Activated naive CD4-positive, alpha-beta T cell (primary cell): ENCODE data around the gene CCDC57.
A peak's percentile ranks its signal among the peaks of the same experiment; 100 is the strongest.

ENCODE experiments used
- DNase-seq, 4 experiments: peaks; one replicate each; lab custom pipeline; 2025; lab: John Stamatoyannopoulos, UW

CCDC57 gene

DNA sequence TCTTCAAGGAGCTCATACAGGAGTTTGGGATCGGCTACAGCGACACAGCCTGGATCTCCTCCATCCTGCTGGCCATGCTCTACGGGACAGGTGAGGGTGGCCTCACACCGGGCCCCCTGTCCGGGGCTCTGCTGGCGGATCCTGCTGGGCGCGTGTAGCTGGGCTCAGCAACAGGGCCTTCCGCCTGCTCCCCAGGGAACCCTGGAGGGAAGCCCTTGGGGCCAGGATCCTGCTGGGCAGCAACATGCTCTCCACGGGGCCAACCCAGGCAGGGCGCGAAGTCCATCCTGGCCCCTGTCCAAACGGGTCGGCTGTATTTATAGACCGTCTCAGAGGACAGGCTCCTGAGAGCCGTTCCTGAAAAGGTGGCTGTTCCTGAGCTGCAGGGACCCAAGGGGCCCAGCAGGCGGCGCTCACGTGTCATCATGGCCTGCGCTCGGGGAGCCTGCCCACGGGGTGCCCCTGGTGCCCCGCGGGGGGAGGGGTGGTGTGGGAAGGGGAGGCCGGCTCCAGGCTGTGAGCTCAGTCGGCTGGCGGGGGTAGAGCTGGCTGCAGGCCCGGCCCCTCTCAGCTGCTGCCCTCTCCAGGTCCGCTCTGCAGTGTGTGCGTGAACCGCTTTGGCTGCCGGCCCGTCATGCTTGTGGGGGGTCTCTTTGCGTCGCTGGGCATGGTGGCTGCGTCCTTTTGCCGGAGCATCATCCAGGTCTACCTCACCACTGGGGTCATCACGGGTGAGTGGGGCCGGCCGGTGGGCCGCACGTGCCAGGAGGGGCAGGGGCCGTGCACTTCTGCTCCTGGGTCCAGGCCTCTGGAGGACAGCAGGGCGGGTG lies 23.7 kb upstream of the CCDC57 start:
- DNase-seq, result peak in 3 of 4 experiments; percentile 46 to 63 (median 49)

DNA sequence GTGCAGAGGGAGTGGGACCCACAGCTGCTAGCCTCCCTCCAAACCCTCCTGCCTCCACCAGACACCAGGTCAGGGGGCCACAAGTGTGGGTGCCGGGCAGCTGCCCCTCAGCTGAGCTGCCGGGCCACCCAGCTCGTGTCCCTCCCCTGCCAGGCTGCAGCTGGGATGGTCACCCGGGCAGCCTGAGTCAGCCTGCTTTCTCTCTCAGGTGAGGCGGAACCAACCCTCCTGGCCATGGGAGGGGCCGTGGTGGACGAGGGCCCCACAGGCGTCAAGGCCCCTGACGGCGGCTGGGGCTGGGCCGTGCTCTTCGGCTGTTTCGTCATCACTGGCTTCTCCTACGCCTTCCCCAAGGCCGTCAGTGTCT lies 23.1 kb upstream of the CCDC57 start:
- DNase-seq, result no peak

DNA sequence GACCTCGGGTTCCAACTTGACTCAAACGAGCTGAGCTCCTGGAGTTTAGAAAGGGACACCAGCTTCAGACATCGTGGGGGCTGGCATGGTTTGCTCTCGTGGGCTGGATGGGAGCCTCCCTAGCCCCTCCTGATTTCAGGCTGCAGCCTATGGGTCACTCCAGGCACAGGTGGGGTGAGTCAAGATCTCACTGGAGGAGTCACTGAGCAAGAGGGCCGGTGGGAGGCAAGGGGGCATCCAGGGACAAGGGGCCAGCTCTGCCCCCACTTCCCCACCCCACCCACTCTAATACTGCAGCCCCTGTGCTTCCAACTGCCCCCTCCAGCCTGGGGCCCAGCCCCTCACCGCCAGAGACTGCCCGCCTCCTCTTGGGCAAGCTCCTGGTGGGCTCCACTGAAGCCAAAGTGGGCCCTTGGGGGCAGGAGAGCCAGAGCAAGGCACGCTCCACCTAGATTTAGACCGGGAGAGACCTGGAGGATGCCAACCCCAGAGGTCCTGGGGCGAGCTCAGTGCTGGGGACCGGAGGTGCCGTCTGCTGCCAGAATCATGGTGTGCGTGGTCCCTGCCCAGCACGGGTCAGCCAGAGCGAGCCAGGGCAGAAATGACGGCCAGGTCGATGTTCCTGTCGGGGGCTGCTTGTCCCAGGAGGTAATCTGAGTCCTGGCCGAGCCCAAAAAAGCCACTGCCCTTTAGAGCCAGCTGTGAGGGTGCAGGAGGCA lies 22.6 kb upstream of the CCDC57 start:
- DNase-seq, result no peak

DNA sequence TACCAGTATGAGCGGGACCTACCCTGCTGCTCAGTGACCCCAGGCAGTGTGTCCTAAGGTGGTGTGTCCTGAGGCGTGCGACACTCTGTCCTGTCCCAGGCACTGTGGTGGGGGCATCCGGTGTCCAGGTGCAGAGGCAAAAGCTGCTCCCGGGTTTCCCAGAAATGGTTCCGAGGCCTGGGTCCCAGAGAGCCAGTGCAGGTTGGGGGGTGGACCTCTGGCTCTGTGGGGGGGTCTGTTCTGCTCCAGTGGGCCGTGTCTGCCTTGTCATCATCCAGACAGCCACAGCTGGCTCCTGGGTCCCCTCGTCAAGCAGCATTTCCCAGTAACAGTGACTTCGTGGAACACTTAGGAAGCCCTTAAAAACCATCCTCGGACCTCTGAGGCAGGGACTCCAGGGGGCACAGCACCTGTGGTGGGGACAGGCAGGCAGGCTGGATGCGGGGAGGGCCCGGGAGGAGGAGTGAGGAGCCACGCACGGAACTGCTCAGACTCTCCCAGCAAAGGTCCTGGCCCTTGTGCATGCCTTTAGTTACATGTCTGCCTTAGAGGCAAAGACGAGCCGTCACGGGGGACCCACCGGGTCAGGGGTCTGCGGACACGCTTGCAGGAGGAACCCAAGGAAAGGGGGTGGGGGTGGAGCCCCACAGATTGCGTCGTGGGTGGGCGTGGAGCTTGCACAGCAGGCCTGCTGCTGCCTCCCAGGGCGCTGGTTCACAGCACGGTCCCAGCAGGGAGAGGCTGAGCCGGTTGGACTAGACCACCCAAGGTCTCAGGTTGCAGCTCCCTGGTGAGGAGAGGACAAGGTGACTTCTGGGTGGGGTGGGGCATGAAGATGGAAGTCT lies 21.8 kb upstream of the CCDC57 start:
- DNase-seq, result no peak

DNA sequence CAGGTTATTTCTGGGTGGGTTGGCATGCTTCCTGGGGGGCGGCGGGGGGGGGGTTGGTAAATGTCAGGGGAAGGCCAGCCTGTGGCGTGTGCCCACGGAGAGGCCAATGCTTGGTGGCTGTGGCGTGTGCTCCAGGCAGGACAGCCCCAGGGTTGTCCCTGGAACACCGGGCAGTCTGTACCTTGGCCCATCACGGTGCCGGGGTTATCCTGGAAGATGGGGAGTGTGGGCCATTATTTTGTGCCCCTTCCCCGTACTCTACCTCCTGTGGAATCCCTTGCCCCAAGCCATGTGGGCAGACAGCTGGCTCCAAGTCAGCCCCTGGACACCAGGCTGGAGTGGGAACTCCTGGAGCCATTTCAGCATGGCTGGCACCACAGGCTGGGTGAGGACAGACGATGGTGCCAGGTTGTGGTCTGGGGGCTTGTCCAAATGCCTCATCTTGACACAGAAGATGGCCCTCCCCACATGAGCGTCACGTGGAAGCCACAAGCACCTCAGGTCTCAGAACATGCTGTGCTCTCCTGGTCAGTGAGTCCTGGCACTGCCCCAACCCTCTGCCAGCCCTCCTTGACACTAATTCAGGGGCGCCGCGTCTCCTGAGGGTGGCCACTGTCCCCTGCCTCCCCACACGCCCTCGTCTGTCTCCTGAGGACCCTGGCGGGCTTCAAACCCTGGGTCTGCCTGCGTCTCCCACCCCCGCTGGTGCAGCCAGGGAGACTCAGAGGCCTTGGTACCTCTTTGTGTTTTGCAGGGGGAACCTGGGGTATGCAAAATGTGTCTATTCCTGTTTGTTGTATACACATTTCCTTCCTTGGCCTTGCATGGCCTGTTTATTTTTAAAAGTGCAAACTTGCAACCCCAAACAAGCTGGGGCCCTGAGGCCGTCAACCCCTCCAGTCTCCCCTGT lies 20.5 kb upstream of the CCDC57 start:
- DNase-seq, result no peak

DNA sequence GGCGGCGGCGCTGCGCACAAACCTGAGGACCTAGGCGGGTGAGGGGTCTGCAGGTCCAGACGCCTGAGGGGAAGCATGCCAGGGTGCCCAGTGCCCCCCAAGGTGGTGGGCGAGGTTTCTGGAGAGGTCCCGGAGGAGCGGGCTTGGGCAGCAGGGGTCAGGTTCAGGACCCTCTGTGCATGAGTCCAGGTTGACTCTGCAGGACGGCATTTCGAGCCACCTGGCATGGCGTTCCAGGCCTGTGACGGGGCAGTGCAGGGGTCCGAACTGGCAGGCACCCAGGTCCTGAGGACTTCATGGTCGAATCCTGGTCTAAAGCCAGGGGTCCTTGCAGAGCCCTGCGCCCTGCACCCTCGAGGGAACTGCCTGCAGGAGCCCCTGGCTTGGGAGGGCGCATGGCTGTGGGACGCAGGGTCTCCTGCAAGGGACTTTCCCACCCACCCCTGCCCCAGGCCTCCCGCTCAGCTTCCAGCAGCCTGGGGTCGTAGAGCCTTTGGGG lies 19.7 kb upstream of the CCDC57 start:
- DNase-seq, result no peak

DNA sequence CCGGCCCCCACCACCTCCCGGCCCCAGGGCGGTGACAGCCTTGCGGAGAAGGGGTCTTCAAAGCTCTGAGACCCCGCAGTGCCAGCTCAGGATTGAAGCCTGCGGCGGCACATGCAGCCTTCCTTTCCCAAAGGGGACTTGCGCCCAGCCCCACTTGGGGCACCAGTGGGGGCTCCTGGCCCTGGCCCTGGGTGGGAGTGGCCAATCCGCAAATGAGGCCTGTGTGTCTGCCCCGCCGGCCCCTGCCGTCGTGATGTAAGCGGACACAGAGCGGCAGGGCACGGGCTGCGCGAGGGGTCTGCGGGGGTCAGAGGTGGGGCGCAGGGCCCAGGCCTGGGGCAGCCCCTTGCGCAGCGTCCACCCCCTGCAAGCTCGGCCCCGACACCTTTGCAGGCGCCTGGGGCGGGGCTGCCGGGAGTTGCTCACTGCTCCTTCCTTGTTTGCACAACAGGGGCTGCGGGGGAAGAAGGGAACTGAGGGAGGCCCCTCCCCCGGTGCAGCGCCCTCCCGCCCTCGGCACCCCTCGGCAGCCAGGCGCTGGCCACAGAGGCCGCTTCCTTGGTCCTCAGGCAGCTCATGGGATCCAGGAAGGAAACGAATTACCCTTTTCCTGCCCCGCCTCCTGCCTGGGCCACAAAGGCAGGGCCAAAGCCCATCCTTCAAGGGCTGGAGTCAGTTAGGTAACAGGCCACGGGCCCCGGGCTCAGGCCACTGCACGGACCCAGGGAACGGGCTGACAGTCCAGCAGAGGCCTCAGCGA lies 19.1 kb upstream of the CCDC57 start:
- DNase-seq, result peak in 1 of 4 experiments; percentile 23

DNA sequence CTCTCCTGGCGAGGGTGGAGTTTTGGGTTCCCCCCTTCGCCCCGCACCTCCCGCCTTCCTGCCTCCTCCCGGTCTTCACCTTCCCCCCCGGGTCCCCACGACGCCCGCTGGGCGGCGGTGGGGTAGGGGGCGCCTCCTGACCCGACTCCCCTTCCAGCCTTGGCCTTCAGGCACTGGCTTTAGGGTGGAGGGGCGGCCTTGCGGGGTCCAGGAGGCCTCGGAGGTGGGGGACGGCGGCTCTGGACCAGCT lies 18.6 kb upstream of the CCDC57 start:
- no peak for DNase-seq

DNA sequence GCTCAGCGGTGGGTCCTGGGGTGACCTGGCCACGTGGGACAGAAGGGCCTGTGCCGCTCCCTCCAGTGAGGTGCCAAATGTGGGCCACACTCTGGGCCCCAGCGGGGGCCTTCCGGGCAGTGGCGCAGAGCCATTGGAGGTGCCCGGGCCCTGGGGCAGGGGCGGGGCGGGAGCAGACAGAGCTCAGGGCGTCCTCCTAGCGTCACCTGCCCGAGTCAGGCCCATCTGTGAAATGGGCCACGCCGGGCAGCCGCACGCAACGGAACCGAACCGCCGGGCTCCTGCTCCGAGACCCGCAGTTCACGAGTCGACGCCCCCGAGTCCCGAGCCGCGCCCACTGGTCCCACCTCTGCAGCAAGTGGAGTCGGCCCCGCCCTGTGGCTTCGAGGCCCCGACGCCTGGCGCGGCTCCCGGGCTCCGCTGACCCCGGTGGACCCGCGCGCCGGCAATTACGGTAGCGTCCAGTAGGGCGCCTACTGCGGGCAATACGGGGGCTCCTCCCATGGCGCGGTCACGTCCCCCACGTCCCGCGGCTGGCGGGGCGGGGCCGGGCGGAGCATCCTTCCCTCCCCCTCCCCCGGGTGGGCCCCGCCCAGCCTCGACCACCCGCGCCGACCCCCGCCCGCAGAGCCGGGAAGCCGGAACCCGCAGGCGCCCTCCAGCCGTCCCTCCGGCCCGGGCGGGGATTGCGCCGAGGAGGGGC lies 18.1 kb upstream of the CCDC57 start:
- DNase-seq, result peak in 1 of 4 experiments; percentile 43

DNA sequence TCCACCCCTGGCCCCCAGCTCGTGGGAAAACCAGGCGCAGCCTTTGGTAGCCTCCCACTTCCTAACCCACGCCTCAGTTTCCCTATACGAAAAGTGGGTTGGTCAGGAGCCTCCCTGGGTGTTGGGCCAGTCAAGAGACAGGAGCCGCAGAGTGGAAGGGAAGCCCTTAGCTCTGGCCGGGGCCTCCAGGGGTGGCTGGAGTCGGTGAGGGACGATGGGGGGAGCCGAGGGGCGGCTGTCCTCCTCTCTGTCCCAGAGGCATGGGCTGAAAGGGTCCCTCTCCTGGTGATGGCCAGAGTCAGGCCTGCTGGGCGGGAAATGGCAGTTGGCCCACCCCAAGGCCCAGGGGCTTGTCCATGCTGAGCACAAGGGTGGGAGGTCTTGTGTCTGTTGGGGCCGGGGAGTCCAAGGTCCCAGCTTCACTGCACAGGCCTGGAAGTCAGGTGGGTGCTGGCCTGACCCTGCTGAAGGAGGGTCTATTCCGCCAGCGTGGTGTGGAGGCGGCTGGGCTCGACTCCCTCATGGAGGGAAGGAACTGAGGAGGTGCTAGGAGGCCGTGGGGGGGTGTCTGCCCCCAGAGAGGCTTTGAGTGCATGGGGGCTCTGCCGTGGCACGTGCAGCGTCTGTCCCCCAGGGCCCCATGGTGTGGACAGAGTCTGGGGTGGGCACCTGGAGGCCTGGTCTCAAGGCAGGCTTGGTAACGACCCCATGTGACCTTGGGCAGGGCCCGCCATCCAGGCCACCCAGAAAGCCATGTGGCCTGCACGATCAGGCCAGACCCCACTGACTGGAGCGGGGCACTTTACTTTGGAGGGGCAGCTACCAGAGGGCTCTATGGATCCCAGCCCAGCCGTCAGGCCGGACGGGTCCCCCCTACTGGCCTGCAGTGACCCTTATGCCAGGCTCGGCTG lies 17.3 kb upstream of the CCDC57 start:
- DNase-seq, result no peak

DNA sequence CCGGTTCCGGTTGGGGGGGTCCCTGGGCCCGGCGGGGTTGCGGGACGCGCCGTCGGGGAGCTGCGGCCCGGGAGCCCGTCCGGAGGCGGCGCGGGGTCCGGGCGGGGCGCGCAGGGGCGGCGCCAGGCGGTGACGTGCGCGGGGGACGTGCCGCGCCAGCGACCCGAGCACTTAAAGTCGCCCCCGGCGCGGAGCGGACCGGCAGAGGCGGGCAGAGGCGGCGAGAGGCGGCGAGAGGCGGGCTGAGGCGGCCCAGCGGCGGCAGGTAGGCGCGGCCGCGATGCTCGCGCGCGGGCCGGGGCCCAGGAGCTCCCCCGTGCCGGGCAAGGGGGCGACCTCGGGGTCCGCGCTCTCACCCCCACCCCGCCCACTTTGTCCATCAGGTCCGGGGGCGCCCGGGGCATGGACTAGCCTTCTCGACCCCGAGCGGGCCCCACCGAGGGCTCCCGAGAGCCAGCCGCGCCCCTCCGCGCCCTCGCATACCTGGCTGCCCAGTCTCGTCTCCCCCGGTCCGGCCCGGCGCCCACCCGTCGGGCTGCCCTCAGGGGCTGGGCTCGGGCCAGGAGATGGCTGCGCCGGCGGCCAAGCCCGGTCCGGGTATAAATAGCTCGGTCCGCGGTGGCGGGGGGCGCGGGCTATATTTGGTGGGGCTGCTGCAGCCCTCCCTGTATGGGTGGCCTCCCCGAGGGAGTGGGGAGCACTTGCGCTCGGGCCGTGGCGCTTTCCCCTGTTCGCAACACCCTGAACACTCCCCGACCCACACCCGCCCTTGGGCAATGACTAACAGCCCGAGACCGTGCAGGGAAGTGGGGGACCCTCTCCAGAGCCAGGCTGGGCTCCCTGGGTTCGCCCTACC lies 16.4 kb upstream of the CCDC57 start, which contains the start of gene SLC16A3:
Gene SLC16A3, plus strand, starts transcription at position 201 of the 856 bp plus-strand sequence. CDS start 6,967 bp downstream, outside the sequence.
- DNase-seq, result peak in 1 of 4 experiments; percentile 56

DNA sequence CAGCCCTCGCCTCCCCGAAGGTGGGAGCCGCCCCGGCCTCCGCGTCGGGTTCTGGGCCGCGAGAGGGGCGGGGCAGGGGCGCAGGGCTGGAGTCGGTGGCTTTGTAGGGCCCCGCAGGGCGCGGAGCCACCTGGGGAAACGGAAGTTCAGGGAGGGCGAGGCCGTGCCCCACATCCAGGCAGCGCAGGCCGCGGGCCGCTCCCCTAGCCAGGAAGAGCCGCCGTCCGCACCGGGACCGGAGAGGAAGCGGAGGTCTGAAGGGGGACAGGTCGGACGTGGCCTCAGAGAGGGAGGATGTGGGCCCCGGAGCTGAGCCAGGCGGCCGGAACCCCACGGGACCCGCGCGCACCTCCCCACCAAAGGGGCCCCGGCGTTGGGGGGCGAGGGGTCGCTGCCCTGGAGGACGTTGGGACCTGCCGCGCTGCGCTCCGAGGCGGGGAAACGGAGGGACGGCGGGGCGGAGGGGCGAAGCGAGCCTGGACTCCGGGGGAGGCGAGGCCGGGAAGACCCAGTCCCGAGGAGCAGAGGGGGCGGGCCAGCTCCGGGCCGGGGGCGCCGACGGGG lies 15.7 kb upstream of the CCDC57 start:
- peak in 1 of 4 experiments; percentile 35 for DNase-seq

DNA sequence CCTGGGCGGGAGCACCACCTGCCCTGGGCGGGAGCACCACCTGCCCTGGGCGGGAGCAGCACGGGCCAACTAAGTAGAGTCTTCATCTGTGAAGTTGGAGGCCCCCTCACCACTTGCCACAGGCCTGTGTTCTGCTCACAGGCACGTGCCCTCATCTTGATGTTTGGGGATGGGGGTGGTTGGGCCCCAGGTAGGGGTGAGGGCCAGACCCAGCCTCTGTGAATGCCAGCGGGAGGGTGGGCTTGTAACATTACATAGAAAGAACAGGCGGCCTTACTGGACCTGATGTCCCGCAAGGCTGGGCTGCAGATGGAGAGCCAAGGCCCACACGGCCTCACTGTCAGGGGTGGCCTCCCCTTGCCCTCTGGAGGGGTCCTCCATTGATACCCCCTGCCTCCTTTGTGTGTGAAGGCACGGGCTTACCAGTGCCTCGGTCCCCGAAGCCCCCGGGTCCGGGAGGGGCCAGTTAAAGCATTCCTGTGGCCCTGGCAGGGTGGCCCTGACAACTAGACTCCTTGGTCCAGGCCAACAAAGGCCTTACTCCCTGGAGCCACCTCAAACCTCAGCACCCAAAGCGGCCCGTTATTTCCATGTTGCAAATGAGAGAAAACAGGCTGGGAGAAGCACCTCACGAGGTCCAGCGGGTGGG lies 15.1 kb upstream of the CCDC57 start:
- DNase-seq, result no peak

DNA sequence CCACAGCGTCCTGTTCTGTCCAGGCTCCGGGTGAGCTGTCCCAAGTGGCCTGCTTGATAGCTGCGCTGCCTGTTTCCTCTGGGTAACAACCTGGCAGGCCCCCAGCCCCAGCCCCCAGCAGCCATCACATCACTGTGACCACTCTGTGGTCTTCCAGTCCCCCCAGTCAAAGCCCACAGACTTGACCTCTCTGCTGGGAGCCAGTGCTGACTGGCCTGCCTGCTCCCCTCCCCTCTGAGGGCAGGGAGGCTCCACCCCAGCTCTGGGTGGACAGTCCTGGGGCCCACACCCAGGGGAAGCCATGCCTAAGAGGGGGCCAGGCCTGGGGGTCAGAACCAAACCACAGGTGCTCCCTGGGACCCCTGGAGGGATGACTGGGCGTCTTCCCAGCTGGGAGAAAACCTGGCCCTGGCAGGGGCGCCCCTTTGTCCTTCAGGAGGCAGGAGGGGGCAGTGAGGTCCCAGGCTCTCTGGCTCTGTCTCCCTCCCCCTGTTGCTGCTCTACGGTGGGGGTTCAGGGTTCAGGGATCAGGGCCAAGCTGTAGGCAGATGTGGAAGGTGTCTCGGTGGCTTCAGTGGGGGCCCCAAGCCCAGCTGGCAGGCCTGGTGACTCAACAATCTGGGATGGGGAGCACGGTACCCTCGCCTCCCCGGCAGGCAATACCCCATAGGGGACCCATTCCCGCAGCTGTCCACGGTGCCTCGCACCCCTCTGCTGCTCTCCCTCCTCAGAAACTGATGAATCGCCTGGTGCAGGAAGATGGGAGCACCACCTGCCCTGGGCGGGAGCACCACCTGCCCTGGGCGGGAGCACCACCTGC lies 14.4 kb upstream of the CCDC57 start:
- DNase-seq, result no peak

DNA sequence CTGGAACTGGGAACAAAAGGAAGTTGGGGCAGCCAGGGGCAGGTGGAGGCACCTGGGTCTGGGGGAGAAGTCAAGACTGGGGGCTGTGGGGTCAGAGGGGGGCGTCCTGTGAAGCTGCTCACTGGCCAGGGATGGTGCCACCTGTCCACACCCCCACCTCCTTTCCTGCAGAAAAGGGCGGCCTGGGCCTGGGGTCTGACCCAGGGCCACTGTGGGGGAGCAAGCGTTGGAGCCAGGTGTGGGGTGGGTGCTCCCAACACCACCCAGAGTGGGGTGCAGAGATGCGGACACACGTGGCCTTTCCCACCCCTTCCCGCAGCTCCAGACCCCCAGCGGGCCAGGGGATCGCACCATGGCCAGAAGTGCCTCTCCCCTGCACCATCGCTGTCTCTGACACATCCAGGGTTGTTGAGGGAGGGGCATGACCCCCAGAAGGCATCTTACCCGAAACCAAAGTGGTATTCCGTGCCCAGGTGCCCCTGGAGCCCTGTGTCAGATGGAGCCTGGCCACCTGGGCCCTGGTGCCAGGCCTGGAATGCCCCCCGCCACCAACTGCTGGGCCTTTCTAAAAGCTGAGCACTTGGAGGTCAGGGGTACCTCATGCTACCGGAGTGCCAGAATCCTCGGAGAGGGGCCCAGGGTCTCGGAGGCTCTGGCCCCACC lies 13.6 kb upstream of the CCDC57 start:
- no peak for DNase-seq
